GM21447 (cell line): Measurements from ENCODE around the gene PNMA8A.

Source experiments
- ATAC-seq: cut with Tn5 transposase; IDR thresholded peaks from one replicate; pipeline ENCODE4 v1.9.1; 2021; ENCODE audit not compliant: unreplicated experiment

Gene PNMA8A

GRCh38 chr19:46493236-46494145 lies 22.1 kb upstream of the PNMA8A start:
- no peak for ATAC-seq

- ATAC-seq, result no peak
Observed at GRCh38 chr19:46492841-46493235, 21.5 kb upstream of the PNMA8A start.

DNA sequence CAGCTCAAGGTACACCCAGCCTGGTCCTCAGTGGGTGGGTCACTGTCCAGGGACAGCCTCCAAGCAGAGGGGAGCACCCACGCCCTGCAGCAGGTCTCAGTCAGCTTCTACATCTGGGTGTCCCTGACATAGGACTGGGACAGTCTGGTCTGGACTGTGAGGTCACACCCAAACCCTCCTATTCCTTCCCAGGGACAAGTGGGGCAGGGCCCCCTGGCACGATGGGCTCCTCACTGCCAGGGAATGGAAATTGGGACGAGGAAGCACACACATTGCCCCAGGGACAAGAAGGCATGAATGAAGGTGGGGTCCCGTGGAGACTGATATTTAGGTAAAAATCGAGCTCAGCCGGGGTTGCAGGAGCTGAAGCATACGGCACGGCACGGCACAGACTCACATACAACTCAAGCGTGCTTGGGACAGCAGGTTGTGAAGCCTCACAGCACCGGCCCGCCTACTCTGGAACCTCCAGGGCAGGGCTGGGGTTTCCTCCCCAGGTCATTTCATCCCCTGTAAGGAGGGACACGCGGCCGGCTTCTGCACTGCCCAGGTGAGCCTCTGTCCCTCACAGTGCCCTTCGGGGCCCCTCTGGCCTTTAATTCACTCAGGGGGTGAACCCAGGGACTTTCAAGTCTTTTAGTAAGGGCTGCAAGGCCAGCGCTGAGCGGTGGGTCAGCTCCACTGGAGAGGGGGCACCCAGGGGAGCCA lies 20.8 kb upstream of the PNMA8A start:
- no peak for ATAC-seq

DNA sequence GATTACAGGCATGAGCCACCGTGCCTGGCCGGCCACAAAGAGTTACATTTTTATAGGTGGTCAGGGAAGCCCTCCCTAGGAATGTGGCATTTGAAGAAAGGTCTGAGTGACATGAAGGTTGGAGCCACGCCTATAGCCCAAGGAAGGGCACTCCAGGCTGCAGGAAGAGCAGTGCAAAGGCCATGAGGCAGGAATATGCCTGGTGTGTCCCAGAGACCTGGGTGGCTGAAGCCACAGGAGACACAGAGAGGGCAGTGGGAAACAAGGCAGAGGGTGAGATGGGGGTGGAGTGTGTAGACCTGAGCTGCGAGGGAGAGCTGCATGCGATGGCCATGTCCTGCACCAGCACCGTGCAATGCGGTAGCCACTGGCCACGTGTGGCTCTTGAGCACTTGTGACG lies 19.4 kb upstream of the PNMA8A start:
- no peak for ATAC-seq

DNA sequence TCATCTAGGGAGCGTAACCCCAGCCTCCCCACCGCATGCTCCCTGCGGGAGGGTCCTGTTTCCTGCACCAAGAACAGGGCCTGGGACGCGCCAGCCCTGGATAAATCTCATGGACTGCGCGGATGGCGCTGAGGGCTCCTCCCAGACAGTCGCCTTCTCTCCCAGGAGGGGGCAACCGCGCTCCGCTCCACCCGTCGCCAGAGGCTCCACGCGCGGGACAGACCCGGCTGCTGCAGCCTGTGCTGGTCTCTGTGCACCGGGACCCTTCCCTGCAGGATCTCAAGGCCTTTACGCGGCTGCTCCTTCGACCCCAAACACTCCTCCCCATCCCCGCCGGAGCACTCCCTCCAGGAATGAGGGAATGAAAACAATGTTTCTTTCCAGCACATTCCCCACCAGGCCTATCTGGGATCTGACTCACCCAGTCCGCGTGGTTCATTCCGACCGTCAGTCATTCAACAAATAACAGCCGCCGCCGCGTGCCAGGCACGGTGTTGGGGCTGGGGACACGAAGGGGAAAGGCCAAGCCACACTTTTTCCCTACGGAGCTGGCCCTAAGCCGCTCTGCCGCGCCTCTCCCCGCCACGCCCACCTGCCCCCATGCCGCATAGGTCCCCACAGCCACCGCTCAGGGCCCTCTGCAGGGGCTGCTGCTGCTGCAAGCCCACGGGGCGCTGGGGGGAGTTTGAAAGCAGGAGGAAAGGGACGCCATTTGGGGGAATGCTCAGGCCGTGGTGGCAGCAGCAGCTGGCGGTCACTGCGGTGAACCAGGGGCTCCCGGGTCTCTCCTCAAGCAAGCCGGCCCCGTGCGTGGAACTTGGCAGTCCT lies 18.3 kb upstream of the PNMA8A start:
- ATAC-seq, result no peak

- ATAC-seq, result no peak
Observed at GRCh38 chr19:46488551-46488950, 17.2 kb upstream of the PNMA8A start.

DNA sequence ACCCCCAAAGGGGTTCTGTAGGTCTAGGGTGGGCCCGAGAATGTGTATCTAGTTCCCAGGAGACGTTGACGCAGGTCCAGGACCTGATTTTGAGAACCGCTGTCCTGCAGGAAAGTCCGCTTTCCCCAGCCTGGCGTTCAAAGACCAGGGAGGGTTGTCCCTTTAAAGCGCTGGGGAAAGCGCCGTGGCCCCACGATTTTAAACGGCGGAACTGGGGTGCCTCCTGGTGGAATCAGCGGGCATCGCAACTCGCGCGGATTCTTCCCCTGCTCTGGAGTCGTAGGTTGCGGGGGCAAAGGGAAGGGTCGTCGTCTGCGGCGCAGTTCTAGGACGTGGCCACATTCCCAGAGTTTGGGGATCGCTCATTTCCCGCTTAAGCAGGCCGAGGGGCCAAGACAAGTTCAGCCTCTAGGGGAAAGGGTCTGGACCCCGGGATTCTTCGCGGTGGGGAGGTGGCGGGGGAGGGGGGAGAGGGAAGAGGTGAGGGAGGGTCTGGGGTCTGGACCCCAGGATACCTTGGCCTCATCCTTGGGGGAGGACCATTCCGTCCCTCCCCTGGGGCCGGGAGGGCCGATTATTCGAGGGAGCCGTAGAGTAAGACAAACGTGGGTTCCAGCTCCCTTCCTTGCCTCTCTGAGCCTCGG lies 16.6 kb upstream of the PNMA8A start:
- ATAC-seq, result no peak

GRCh38 chr19:46487178-46487801 lies 15.9 kb upstream of the PNMA8A start:
- ATAC-seq, result no peak

GRCh38 chr19:46486358-46486757 lies 15.0 kb upstream of the PNMA8A start:
- ATAC-seq, result no peak

- no peak for ATAC-seq
Observed at GRCh38 chr19:46484656-46485055, 13.3 kb upstream of the PNMA8A start.

DNA sequence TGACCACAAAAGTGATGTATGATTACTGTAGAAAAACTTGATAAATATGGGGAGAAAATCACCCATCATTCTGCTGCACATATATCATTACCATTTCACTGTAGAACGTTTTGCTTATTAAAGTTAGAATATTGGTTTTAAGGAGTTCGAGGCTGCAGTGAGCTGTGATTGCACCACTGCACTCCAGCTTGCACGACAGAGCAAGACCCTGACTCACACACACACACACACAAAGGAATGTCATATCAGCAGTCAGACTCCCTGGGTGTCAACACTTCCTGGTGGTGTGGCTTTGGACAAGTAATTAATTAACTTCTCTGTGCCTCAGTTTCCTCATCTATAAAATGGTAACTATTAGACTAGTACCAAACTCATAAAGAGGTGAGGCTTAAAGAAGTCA lies 11.3 kb upstream of the PNMA8A start:
- no peak for ATAC-seq

DNA sequence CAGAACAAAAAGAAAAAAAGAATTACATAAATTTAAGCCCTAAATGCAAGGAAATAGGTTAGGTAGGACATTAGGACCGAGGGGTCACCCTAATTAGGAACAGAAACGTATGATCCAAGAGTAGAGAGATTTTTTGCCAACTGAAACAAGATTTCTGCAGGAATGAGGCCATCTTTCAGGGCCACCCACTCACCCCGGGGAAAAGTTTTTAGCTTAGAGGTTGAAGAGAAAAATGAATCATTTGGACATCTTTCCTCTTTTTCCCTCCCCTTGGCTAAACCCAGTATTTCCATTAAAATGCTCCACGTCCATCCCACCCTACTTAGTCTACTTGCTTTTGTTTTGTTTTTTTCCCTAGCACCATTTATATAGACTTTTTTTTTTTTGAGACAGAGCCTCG lies 10.6 kb upstream of the PNMA8A start:
- ATAC-seq, result no peak

GRCh38 chr19:46481223-46481848 lies 10.0 kb upstream of the PNMA8A start:
- no peak for ATAC-seq

DNA sequence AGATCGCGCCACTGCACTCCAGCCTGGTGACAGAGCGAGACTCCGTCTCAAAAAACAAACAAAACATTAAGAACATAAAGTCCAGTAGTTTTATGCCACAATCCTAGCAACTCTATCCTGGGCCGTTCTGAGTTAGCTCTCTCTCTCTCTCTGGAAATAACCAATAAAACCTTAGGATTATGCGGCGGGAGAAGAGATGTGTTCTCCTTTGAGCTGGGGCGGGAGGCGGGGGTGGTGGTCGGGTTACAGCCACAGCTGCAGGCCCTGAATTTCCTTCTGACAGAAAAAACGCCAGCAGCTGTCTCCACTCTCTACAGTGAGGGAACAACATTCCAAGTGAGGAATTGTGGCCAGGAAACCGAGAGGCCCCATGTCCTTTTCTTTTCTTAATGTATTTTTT lies 9.1 kb upstream of the PNMA8A start:
- ATAC-seq, result no peak

DNA sequence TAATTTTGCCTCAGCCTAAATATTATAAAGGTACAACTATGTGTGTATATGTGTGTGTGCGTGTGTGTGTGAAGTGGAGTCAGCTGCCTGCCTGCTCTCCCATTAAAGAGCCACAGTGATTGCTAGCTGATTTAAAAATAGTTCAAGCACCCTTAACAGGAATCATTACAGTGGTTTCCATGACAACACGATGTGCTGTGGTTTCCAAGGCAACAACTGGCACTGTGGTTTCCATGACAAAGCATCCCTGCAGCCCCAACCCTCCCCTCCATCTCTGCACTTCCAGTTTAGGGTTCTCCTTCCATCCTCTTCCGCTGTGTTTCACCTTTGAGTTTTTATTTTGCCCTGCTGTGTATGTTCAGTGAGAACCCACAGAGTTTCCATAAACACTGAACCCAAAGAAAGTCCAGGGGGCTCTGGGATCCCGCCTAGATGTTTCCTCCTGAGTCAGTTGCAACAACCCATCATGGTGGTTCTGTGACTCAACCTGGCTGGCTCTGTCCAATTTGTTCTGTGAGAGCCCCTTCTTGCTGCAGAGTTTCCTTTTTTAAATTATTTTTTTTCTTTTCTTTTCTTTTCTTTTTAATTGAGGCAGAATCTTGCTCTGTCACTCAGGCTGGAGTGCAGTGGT lies 7.1 kb upstream of the PNMA8A start:
- no peak for ATAC-seq

- ATAC-seq, result no peak
Observed at GRCh38 chr19:46475986-46476385, 4.6 kb upstream of the PNMA8A start.

DNA sequence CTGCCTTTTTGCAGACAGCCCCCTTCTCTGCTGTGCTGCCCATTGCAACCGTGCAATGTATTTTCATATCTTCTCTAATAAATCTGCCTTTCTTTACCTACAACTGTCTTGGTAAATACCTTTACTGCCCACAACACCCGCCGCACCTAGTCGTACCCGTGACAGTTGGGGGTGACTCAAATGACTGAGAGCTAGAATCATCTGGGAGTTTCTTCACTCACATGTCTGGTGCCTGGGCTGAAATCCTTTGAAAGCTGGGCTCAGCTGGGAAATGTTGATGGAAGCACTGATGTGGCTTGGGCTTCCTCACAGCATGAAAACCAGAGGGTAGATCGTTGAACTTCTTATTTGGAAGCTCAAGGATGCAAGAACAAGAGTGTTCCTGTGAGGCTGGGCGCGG lies 2.8 kb upstream of the PNMA8A start:
- no peak for ATAC-seq

- no peak for ATAC-seq
Observed at GRCh38 chr19:46472592-46472991, 1.2 kb upstream of the PNMA8A start.

DNA sequence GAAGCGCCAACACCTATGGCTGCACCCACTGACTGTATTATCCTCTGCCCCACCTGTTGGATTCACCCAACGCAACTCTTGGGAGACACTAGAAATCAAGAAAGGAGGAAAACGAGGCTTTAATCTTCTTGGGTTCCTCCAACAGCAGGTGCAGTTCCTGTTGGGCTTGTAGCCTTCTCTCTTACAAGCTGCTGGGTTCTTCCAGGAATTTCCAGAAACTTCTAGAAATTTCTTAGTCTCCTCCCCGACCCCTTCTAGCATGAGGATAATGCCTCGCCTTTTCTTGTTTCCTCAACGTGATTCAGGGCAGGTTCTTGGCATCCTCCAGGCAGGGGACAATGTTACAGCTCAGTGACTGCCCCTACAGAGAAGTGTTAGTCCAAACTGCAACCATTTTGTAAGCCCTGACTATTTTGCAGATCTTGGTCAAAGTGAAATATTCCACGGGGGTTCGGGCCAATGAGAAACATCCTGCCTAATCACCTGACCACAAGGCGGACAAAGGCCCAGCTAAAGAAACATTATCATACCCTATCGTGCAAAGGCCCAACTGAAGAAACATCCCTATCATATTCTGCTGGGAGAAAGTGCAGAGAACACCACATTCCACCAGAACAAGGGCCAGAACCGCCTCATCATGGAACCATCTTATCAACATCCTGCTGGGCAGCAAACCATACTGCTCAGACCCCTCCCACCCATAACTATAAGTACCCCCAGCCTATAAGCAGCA lies 614 bp upstream of the PNMA8A start:
- ATAC-seq, result no peak
